CD4-positive, alpha-beta T cell treated with Interleukin-4 for 1 hour (primary cell): Measurements from ENCODE around the gene RTKN.
"Not testable (repeated sequence)": the region's sequence is repeated elsewhere in the genome, so short reads cannot be mapped to it uniquely, and the experiment has no call there.

ENCODE experiments used
- DNase-seq, 2 donors: peaks; one replicate each; pipeline ENCODE4 v3.0.0-alpha.2; 2020 to 2022

RTKN gene

GRCh38 chr2:74441690-74442482 lies at the start of gene RTKN:
Gene RTKN (minus strand): TSS chr2:74441937. CDS start chr2:74441816, 121 bp downstream.
- DNase-seq: peak; percentile 40 to 46

- DNase-seq: no peak
Observed at GRCh38 chr2:74489906-74490305, 48.2 kb upstream of the RTKN start.

GRCh38 chr2:74488643-74489481 lies 47.1 kb upstream of the RTKN start:
- DNase-seq: no peak

- no peak for DNase-seq
Observed at GRCh38 chr2:74486141-74486540, 44.4 kb upstream of the RTKN start.

GRCh38 chr2:74483675-74484164 lies 42.0 kb upstream of the RTKN start:
- DNase-seq: not testable (repeated sequence)

- DNase-seq: peak; percentile 95 to 96
Observed at GRCh38 chr2:74482801-74483674, 41.3 kb upstream of the RTKN start, which contains the start of the genes CCDC142 and TTC31. Gene CCDC142 (minus strand): TSS chr2:74482998. CDS start chr2:74482837, 161 bp downstream. Gene TTC31 (plus strand): TSS chr2:74483081. CDS start chr2:74483096, 15 bp downstream.

- DNase-seq: peak; percentile 63 to 68
Observed at GRCh38 chr2:74481961-74482800, 40.4 kb upstream of the RTKN start.

DNA sequence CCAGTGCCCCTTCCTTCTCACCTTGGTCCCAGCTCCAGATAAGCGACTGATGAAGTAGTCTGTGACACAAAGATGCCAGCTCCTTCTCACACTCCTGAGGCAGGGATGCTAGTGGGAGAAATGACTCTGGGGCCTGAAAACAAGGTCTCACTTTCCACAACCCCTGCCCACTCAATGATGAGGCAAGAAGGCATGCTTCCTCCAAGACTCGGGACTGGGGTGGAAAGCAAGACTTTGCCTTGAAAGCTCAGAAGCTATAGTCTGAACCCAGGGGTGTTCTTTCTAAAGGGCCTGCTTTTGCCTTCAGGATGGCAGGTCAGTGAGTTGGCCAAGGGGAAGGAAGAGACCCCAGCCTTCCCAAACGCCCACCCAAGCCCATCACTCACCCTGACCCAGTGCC lies 39.7 kb upstream of the RTKN start:
- no peak for DNase-seq

GRCh38 chr2:74474899-74475298 lies 33.2 kb upstream of the RTKN start:
- no peak for DNase-seq

GRCh38 chr2:74474481-74474880 lies 32.7 kb upstream of the RTKN start:
- DNase-seq: no peak

DNA sequence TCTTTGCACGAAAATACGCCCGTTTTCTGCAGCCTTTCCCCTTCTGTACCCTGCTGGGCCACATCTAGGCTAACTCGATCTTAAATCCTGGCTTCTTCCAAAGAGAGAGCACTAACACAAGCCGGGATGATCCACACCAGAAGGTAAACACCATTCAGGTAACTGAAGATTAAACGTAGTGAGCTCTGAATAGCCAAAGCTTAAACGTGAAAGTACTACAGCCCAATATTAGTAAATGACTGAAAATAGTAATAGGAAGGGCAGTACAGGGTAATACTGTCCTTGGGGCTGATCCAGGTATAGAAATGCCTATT lies 31.2 kb upstream of the RTKN start:
- no peak for DNase-seq

GRCh38 chr2:74472086-74472944 lies 30.6 kb upstream of the RTKN start, which contains the start of gene MRPL53:
Gene MRPL53 (minus strand): TSS chr2:74472680. CDS start chr2:74472660, 20 bp downstream.
- peak; percentile 95 to 96 for DNase-seq

GRCh38 chr2:74471332-74472065 lies 29.8 kb upstream of the RTKN start:
- DNase-seq: no peak

DNA sequence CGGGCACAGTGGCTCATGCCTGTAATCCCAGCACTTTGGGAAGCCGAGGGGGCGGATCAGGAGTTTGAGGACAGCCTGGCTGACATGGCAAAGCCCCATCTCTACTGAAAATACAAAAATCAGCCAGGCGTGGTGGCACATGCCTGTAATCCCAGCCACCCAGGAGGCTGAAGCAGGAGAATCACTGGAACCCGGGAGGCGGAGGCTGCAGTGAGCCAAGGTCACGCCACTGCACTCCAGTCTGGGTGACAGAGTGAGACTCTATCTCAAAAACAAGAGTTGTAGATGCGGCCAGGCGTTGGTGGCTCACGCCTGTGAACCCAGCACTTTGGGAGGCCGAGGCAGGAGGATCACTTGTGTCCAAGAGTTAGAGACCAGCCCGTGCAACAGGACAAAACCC lies 29.0 kb upstream of the RTKN start:
- DNase-seq: not testable (repeated sequence)

DNA sequence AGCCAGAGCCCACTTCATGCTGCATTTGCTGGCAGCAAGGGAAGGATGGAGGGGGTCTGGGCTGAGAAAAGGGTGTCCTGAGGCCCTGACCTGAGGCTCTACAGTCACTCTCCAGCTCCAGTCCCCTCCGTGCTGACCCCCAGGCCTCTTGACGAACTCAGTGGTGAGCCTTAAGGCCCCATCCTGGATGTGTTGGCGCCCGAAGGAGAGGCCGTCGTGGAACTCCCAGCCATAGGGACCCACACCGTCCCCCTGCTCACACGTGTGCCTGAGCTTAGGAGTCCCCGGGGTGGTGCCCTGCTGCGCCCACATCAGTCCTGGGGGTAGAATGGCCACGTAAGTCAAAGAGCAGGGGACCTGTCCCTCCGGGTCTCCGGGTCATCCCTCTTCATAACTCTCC lies 22.7 kb upstream of the RTKN start:
- no peak for DNase-seq

GRCh38 chr2:74462786-74463105 lies 21.0 kb upstream of the RTKN start:
- no peak for DNase-seq

DNA sequence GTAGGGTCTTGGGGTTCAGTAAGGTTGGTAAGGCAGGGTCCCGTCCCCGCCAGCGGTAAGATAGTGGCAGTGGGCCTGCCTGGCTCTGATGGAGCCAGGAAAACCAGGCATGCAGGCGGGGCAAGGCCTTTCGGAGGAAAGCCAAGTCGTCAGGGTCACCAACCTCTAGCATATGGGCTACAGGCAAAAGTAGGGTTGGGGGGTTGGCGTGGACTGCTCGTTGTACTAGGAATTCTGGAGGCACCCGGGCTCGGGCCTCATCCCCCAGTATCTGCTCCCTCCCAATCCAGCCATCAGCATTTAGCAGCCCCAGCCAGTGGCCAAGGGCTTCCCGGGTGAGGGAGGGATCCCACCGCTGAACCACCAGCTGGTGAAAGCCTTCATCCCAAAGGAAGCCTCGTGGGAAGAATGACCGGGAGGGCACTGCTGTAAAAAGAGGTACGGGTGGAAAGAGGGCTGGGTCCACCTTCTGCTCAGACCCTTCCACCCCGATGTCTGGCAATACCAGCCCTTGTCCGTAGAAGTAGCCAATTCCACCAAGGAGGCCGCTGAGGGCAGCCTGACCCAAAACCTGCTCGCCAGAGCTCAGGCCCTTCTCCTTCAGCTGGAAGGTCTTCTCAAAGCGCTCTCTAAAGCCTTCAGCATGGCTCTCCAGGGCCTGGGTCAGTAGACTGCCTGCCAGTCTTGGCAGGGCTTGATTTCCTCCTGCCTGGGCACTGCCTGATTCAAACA lies 20.5 kb upstream of the RTKN start:
- no peak for DNase-seq

DNA sequence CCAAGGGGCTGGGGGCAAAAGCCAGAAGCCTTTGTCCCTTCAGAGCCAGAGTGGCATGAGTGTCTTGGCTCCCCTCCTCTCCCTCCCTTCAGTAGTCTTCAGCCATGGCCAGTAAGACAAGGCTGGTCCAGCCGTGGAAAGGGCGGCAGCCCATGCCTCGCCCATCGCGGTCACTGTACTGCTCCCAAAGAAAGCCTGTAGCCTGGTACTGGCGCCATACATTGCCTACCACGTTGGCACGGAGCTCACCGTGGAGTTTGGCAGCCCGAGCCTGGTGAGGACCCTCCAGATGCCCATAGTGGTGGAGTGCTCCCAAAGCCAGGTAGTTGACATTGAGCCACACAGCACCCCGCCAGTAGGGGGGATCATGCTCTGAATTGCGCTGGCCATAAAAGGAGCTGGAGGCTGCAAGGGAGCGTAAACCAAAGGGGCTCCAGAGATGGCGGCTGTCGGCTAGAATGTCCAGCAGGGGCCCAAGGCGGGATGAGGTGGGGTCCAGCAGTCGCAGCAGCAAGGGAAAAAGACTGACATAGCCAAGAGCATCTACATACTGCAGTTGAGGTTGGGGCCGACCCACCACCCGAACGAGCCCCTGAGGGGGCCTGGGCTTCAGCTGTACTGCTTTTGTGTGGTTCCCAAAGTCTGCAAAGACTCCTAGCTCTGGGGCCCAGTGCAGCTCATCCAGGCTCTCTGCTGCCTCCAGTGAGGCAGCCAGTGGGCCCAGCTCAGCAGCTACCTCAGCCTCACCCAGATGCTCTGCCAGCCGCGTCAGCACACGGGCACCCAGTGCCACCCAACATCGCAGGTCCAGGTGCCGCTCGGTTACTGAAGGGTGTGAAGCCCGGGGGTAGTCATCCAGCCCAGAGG lies 19.7 kb upstream of the RTKN start:
- no peak for DNase-seq
